ENCODE data around the gene CNTNAP2.

DNA sequence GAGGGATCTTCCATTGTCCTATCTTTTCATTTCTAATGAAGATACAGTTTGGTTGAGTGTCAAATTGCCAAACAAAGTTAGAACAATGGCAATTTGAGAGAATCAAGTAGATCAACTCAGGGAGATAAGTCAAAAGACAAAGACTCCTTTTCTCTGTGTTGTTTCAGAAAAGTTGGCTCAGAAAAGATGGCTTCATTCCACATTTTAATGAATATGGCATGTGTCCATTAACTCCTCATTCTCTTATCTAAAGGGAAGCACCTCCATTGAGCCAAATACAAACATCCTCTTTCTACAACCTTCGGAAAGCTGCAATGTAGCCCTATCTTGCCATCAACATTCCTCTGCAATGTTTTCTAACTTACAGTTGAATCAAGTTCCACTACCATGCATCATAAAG is 1535.0 kb downstream of the CNTNAP2 start:
- TF ChIP-seq, protein P1, sequence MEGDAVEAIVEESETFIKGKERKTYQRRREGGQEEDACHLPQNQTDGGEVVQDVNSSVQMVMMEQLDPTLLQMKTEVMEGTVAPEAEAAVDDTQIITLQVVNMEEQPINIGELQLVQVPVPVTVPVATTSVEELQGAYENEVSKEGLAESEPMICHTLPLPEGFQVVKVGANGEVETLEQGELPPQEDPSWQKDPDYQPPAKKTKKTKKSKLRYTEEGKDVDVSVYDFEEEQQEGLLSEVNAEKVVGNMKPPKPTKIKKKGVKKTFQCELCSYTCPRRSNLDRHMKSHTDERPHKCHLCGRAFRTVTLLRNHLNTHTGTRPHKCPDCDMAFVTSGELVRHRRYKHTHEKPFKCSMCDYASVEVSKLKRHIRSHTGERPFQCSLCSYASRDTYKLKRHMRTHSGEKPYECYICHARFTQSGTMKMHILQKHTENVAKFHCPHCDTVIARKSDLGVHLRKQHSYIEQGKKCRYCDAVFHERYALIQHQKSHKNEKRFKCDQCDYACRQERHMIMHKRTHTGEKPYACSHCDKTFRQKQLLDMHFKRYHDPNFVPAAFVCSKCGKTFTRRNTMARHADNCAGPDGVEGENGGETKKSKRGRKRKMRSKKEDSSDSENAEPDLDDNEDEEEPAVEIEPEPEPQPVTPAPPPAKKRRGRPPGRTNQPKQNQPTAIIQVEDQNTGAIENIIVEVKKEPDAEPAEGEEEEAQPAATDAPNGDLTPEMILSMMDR (IDR thresholded peaks at IDR 0.05): no peak
- TF ChIP-seq POLR2AphosphoS5 (IDR thresholded peaks at IDR 0.05; ENCODE audit: insufficient read depth in 1 of 2, low read depth in 1 of 2) (no peak), POLR2A (IDR thresholded peaks at IDR 0.05) (no peak)
